Right lobe of liver (tissue), 6 donors: ENCODE data around the gene PTK6. TPM values are rescaled to one million over a fixed set of nuclear protein-coding genes. Genes with fewer than 3 reads are reported as not detected.

Experiments used
- ATAC-seq, 4 donors: fragments of 200-7000 bp; cut with Tn5 transposase; one replicate each; pipeline ENCODE4 v1.9.1; 2020; ENCODE audit warnings: mild to moderate bottlenecking in 4 of 4, moderate library complexity in 4 of 4
- DNase-seq, 3 donors: peaks; one replicate each; pipeline ENCODE4 v3.0.0-alpha.2; 2020
- H3K27ac ChIP-seq, 3 donors: fragments of 200-600 bp; one replicate each; pipeline ENCODE4 v1.8.0; 2022
- H3K27me3 ChIP-seq, 2 donors: fragments of 200-600 bp; one replicate each; pipeline ENCODE4 v1.8.0; 2022
- H3K36me3 ChIP-seq, 4 donors: fragments of 200-600 bp; sonication (generic) in 1 of 4; one replicate each; pipeline versions ENCODE4 v1.5.1 to v1.8.0; 2017 to 2022; ENCODE audit warnings: control low read depth in 1 of 4
- H3K4me1 ChIP-seq, 4 donors: fragments of 200-600 bp; sonication (generic) in 1 of 4; one replicate each; pipeline versions ENCODE4 v1.5.1 to v1.8.0; 2017 to 2022; ENCODE audit warnings: control low read depth in 1 of 4
- H3K4me3 ChIP-seq, 3 donors: fragments of 200-600 bp; one replicate each; pipeline ENCODE4 v1.8.0; 2022
- H3K9me3 ChIP-seq, 4 donors: fragments of 200-600 bp; sonication (generic) in 1 of 4; one replicate each; pipeline versions ENCODE4 v1.5.1 to v1.8.0; 2017 to 2022; ENCODE audit warnings: control low read depth in 1 of 4
- CTCF ChIP-seq, 4 donors: fragments of 200-600 bp in 3 of 4; fragments of 450-650 bp in 1 of 4; IDR thresholded peaks; one replicate each; pipeline versions ENCODE4 v1.5.1 to v1.8.0; 2016 to 2022; ENCODE audit warnings: antibody characterized with exemption in 4 of 4, mild to moderate bottlenecking in 2 of 4
- POLR2A ChIP-seq: fragments of 450-650 bp; IDR thresholded peaks from one replicate; pipeline ENCODE4 v1.6.1; 2017; ENCODE audit warnings: antibody characterized with exemption, mild to moderate bottlenecking
- WGBS: methylation state at CpG from one replicate; pipeline ENCODE4 v1.1.6; 2018; ENCODE audit warnings: low coverage, low lambda C conversion rate; ENCODE audit not compliant: insufficient coverage; ENCODE audit errors: missing lambda C conversion rate; 5-methylcytosine and 5-hydroxymethylcytosine counted together
- intact Hi-C, 2 donors: fragments of 100-400 bp; cut with DNase I; formaldehyde crosslinking; loops; one replicate each; pipeline versions ENCODE4 v1.11.2 to v1.14.1; 2022
- total RNA-seq, 6 experiments: library from RNA; depleted of rRNA in 2 of 6; stranded (reverse); fragments of >200 nt in 2 of 6; fragmentation: NEBNext Ultra II Directional in 3 of 6; extraction: Animal tissue kit (Norgen Biotek cat#: 25700) in 3 of 6; gene quantifications; one replicate each; pipeline versions ENCODE4 v1.1.0 to v1.2.4, GENCODE V29; 2016 to 2023
- donor health status: DM: no; HTN: yes; CAD: no.
- donor health status: DM: no; HTN: no; CAD: no.
- donor health status: DM: no; HTN: no; CAD: no.
- donor health status: DM: no; HTN: yes; CAD: no.
- donor health status: DM: no; HTN: yes; CAD: no.

Gene PTK6
- total RNA-seq, 6 experiments from 2014 or later: 0.78 to 11.0 (median 3.6) TPM

GRCh38 chr20:63580796-63581461 lies 43.8 kb upstream of the PTK6 start:
- intact Hi-C loops: no loop called here
- peak; percentile 37 to 70 (median 54) for ATAC-seq

GRCh38 chr20:63579017-63579694 lies 42.0 kb upstream of the PTK6 start:
- no peak for TF ChIP-seq POLR2A
- DNase-seq: no peak
- intact Hi-C loops: no loop called here
- Histone ChIP-seq H3K27me3 (no peaks in the 10 kb centered on the region), H3K4me1 (no peaks in the 10 kb centered on the region), H3K27ac (no peak overlapping the region), H3K9me3 (no peaks in the 10 kb centered on the region), H3K36me3 (no peaks in the 10 kb centered on the region), H3K4me3 (no peak overlapping the region)
- 85% methylated on average over 6 of the region's 19 CpGs for WGBS
- no peak for ATAC-seq

More at GRCh38 chr20:63580796-63581461, 43.8 kb upstream of the PTK6 start:
- Histone ChIP-seq H3K27ac (no peak overlapping the region), H3K9me3 (no peaks in the 10 kb centered on the region), H3K4me3 (no peak overlapping the region), H3K27me3 (no peaks in the 10 kb centered on the region), H3K4me1 (no peaks in the 10 kb centered on the region), H3K36me3 (no peaks in the 10 kb centered on the region)
- WGBS: no CpG with 5 or more reads among the region's 12 CpGs
- peak in 1 of 3 donors; percentile 55 for DNase-seq
- TF ChIP-seq CTCF (IDR thresholded peaks at IDR 0.05) (peak; percentile 33 to 48 (median 40)), POLR2A (no peak)

- H3K9me3 ChIP-seq: no peaks in the 10 kb centered on the region
These were observed 41.2 kb upstream of the PTK6 start for GRCh38 chr20:63578224-63579016.

GRCh38 chr20:63577317-63577894 lies 40.2 kb upstream of the PTK6 start:
- ATAC-seq (peak; percentile 58 to 75 (median 63)), DNase-seq (peak; percentile 83 to 91 (median 85))
- Histone ChIP-seq H3K4me1 (no peaks in the 10 kb centered on the region), H3K9me3 (no peaks in the 10 kb centered on the region), H3K4me3 (no peak overlapping the region), H3K27me3 (no peaks in the 10 kb centered on the region), H3K36me3 (no peaks in the 10 kb centered on the region), H3K27ac (no peak overlapping the region)
- TF ChIP-seq POLR2A (no peak), CTCF (IDR thresholded peaks at IDR 0.05) (no peak)
- WGBS: 4% methylated on average over 5 of the region's 19 CpGs
- intact Hi-C loops: no loop called here

More at GRCh38 chr20:63578224-63579016, 41.2 kb upstream of the PTK6 start:
- DNase-seq (no peak), ATAC-seq (no peak)
- H3K27me3 ChIP-seq: no peaks in the 10 kb centered on the region
- H3K27ac ChIP-seq: no peak overlapping the region
- no peaks in the 10 kb centered on the region for H3K36me3 ChIP-seq
- H3K4me3 ChIP-seq: no peak overlapping the region
- intact Hi-C loops: no loop called here
- H3K4me1 ChIP-seq: no peaks in the 10 kb centered on the region
- no peak for TF ChIP-seq POLR2A
- WGBS: 79% methylated on average over 20 of the region's 26 CpGs

GRCh38 chr20:63576311-63576710 lies 39.1 kb upstream of the PTK6 start:
- Histone ChIP-seq H3K27ac (no peak overlapping the region), H3K4me1 (no peaks in the 10 kb centered on the region), H3K4me3 (no peak overlapping the region), H3K36me3 (no peaks in the 10 kb centered on the region), H3K9me3 (no peaks in the 10 kb centered on the region), H3K27me3 (no peaks in the 10 kb centered on the region)
- TF ChIP-seq CTCF (IDR thresholded peaks at IDR 0.05) (no peak), POLR2A (no peak)
- WGBS: 75% methylated on average over 5 of the region's 7 CpGs
- no peak for ATAC-seq
- DNase-seq: no peak
- intact Hi-C loops: no loop called here
